ENCODE data around the gene MKNK1.

DNA sequence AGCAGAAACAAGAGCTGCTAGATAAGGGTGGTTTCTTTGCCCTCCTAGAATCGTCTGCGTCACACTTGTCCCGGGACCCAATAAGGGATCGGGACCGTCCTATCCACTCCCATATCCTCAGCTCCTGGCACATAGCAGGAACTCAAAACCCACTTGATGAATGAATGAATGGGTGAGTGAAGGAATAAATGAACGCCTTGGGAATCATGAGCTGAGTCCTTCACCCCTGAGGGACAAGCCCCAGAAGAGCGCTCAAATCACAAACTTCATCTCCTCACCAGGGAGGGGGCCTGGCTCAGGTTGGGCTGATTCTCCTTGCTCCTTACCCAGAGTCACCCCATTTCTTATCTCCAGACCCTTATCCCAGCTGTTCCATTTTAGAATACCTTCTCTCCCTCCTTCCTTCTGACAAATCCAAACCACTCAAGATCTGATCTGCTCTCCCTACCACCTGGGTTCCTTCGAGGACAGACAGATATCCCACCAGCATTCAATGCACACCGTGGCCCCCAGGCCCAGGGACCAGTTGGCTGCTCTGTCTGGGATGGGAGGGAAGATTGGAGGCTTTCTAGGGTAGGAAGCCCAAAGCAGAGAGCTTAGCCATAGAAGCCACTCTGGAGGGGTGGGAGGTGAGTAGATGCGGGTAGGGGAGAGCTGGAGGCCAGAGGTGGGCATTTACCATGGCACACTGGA is 13.2 kb upstream of the MKNK1 start:
- no peak for TF ChIP-seq POLR2A (IDR thresholded peaks at IDR 0.05; ENCODE audit: low read depth, low read length)
- TF ChIP-seq TAF1 (IDR thresholded peaks at IDR 0.05; ENCODE audit: borderline replicate concordance, low read depth, low read length): no peak
- TF ChIP-seq POLR2AphosphoS5 (IDR thresholded peaks at IDR 0.05; ENCODE audit: low read depth, low read length): no peak
